SK-N-SH treated with all-trans-retinoic acid at 6 μM for 48 hours (cell line): ENCODE data around the gene POLR2H.

ENCODE experiments used
- ATAC-seq: fragments of 200-7000 bp; cut with Tn5 transposase; 3 replicates; pipeline ENCODE4 v1.9.1; 2020; ENCODE audit warnings: mild to moderate bottlenecking, moderate library complexity
- ARNTL ChIP-seq: fragments of 450-650 bp; formaldehyde crosslinking; IDR thresholded peaks from 2 replicates; pipeline ENCODE4 v1.5.0; 2020; ENCODE audit warnings: low read depth, mild to moderate bottlenecking, moderate library complexity, borderline replicate concordance
- BACH2 ChIP-seq: fragments of 250-450 bp; sonication (Bioruptor Pico); IDR thresholded peaks from 2 replicates; pipeline ENCODE4 v1.9.0; 2021; ENCODE audit warnings: mild to moderate bottlenecking, borderline replicate concordance
- ESRRG ChIP-seq: fragments of 250-450 bp; sonication (Bioruptor Pico); IDR thresholded peaks from 2 replicates; pipeline ENCODE4 v1.6.1; 2021; ENCODE audit warnings: mild to moderate bottlenecking
- GLIS3 ChIP-seq: fragments of 250-450 bp; sonication (Bioruptor Pico); IDR thresholded peaks from 2 replicates; pipeline ENCODE4 v1.5.0; 2020; ENCODE audit warnings: mild to moderate bottlenecking, moderate library complexity
- ISL1 ChIP-seq: fragments of 250-450 bp; sonication (Bioruptor Pico); IDR thresholded peaks from 2 replicates; pipeline ENCODE4 v2.1.2; 2022; ENCODE audit warnings: mild to moderate bottlenecking, moderate library complexity
- OSR1 ChIP-seq: fragments of 250-450 bp; sonication (Bioruptor Pico); IDR thresholded peaks from 2 replicates; pipeline ENCODE4 v1.8.0; 2022; ENCODE audit warnings: moderate library complexity, mild to moderate bottlenecking, inconsistent platforms
- RARB ChIP-seq: fragments of 250-450 bp; sonication (Bioruptor Pico); IDR thresholded peaks from 2 replicates; pipeline ENCODE4 v1.8.0; 2021; ENCODE audit warnings: mild to moderate bottlenecking, moderate library complexity
- SNAI2 ChIP-seq: fragments of 250-450 bp; sonication (Bioruptor Pico); IDR thresholded peaks from 2 replicates; pipeline ENCODE4 v1.5.0; 2020; ENCODE audit warnings: mild to moderate bottlenecking, moderate library complexity
- ZC3H10 ChIP-seq: fragments of 250-450 bp; sonication (Bioruptor Pico); IDR thresholded peaks from 2 replicates; pipeline ENCODE4 v1.5.1; 2021; ENCODE audit warnings: mild to moderate bottlenecking, moderate library complexity
- ZFP3 ChIP-seq: fragments of 250-450 bp; sonication (Bioruptor Pico); IDR thresholded peaks from 2 replicates; pipeline ENCODE4 v1.5.0; 2020; ENCODE audit warnings: mild to moderate bottlenecking, moderate library complexity
- ZFP30 ChIP-seq: fragments of 450-650 bp; formaldehyde crosslinking; IDR thresholded peaks from 2 replicates; pipeline ENCODE4 v1.5.0; 2022; ENCODE audit warnings: mild to moderate bottlenecking, moderate library complexity
- ZNF70 ChIP-seq: fragments of 450-650 bp; formaldehyde crosslinking; IDR thresholded peaks from 2 replicates; pipeline ENCODE4 v1.5.0; 2020; ENCODE audit warnings: mild to moderate bottlenecking, moderate library complexity
- TF ChIP-seq, protein P1 (sequence below): fragments of 250-450 bp; sonication (Bioruptor Pico); IDR thresholded peaks from 2 replicates; pipeline ENCODE4 v1.5.0; 2020; ENCODE audit warnings: mild to moderate bottlenecking, moderate library complexity
- TF ChIP-seq, protein P2 (sequence below): fragments of 250-450 bp; sonication (Bioruptor Pico); IDR thresholded peaks from 2 replicates; pipeline ENCODE4 v1.5.1; 2021; ENCODE audit warnings: mild to moderate bottlenecking, moderate library complexity
- TF ChIP-seq, protein P3 (sequence below): fragments of 250-450 bp; sonication (Bioruptor Pico); IDR thresholded peaks from 2 replicates; pipeline ENCODE4 v1.8.0; 2020; ENCODE audit warnings: mild to moderate bottlenecking, moderate library complexity, borderline replicate concordance
- TF ChIP-seq, protein P4 (sequence below): fragments of 250-450 bp; sonication (Bioruptor Pico); IDR thresholded peaks from 2 replicates; pipeline ENCODE4 v1.8.0; 2021; ENCODE audit warnings: low read depth, mild to moderate bottlenecking, moderate library complexity, borderline replicate concordance
- TF ChIP-seq, protein P5 (sequence below): fragments of 250-450 bp; sonication (Bioruptor Pico); IDR thresholded peaks from 2 replicates; pipeline ENCODE4 v1.5.1; 2020; ENCODE audit warnings: low read depth, mild to moderate bottlenecking, moderate library complexity

The POLR2H gene

DNA sequence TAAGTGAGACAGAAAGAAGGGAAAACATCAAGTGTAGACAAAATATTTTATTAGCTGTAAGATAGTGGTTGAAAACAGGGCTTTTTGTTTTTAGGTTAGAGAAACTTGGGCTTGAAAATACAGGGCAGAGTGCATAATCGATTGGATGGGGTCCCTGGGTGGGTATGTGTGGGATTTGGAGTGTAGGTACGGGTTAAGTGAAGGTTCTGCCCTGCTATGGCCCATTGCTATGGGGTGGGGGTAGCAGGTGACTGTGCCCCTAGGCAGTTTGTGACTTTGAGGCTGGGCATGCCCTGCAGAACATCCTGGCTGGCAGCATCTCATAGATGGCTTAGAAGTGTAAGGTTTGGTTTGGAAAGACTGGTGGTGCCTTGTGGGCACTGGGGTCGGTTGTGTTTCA lies 27.8 kb upstream of the POLR2H start:
- TF ChIP-seq RARB (CRISPR knock-in tag) (no peak), ZNF70 (CRISPR knock-in tag) (no peak), ARNTL (CRISPR knock-in tag) (no peak), BACH2 (CRISPR knock-in tag) (no peak), SNAI2 (CRISPR knock-in tag) (no peak), ZC3H10 (CRISPR knock-in tag) (no peak)
- TF ChIP-seq, protein P1, sequence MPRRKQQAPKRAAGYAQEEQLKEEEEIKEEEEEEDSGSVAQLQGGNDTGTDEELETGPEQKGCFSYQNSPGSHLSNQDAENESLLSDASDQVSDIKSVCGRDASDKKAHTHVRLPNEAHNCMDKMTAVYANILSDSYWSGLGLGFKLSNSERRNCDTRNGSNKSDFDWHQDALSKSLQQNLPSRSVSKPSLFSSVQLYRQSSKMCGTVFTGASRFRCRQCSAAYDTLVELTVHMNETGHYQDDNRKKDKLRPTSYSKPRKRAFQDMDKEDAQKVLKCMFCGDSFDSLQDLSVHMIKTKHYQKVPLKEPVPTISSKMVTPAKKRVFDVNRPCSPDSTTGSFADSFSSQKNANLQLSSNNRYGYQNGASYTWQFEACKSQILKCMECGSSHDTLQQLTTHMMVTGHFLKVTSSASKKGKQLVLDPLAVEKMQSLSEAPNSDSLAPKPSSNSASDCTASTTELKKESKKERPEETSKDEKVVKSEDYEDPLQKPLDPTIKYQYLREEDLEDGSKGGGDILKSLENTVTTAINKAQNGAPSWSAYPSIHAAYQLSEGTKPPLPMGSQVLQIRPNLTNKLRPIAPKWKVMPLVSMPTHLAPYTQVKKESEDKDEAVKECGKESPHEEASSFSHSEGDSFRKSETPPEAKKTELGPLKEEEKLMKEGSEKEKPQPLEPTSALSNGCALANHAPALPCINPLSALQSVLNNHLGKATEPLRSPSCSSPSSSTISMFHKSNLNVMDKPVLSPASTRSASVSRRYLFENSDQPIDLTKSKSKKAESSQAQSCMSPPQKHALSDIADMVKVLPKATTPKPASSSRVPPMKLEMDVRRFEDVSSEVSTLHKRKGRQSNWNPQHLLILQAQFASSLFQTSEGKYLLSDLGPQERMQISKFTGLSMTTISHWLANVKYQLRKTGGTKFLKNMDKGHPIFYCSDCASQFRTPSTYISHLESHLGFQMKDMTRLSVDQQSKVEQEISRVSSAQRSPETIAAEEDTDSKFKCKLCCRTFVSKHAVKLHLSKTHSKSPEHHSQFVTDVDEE (CRISPR knock-in tag), result no peak
- ATAC-seq, result no peak

DNA sequence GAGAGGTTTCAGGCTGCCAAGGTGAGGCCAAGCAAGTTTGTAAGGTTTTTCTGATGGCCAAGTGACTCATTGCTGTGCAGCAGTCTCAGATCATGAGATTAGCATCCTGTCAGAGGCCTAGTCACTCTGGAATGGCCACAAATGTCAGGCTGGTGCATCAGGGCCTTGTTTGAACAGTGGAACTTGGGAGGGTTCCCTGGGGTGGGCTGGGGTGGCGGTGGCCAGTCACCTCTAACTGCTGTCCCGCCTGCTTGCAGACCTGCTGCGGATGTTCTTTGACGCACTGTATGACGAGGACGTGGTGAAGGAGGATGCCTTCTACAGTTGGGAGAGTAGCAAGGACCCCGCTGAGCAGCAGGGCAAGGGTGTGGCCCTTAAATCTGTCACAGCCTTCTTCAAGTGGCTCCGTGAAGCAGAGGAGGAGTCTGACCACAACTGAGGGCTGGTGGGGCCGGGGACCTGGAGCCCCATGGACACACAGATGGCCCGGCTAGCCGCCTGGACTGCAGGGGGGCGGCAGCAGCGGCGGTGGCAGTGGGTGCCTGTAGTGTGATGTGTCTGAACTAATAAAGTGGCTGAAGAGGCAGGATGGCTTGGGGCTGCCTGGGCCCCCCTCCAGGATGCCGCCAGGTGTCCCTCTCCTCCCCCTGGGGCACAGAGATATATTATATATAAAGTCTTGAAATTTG lies 26.9 kb upstream of the POLR2H start:
- ATAC-seq, result no peak
- no peak for TF ChIP-seq ZNF70 (CRISPR knock-in tag)
- no peak for TF ChIP-seq GLIS3 (CRISPR knock-in tag)
- TF ChIP-seq, protein P2, sequence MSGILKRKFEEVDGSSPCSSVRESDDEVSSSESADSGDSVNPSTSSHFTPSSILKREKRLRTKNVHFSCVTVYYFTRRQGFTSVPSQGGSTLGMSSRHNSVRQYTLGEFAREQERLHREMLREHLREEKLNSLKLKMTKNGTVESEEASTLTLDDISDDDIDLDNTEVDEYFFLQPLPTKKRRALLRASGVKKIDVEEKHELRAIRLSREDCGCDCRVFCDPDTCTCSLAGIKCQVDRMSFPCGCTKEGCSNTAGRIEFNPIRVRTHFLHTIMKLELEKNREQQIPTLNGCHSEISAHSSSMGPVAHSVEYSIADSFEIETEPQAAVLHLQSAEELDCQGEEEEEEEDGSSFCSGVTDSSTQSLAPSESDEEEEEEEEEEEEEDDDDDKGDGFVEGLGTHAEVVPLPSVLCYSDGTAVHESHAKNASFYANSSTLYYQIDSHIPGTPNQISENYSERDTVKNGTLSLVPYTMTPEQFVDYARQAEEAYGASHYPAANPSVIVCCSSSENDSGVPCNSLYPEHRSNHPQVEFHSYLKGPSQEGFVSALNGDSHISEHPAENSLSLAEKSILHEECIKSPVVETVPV (CRISPR knock-in tag), result no peak
- TF ChIP-seq ZFP3 (CRISPR knock-in tag), result no peak
- TF ChIP-seq, protein P3, sequence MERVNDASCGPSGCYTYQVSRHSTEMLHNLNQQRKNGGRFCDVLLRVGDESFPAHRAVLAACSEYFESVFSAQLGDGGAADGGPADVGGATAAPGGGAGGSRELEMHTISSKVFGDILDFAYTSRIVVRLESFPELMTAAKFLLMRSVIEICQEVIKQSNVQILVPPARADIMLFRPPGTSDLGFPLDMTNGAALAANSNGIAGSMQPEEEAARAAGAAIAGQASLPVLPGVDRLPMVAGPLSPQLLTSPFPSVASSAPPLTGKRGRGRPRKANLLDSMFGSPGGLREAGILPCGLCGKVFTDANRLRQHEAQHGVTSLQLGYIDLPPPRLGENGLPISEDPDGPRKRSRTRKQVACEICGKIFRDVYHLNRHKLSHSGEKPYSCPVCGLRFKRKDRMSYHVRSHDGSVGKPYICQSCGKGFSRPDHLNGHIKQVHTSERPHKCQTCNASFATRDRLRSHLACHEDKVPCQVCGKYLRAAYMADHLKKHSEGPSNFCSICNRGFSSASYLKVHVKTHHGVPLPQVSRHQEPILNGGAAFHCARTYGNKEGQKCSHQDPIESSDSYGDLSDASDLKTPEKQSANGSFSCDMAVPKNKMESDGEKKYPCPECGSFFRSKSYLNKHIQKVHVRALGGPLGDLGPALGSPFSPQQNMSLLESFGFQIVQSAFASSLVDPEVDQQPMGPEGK, result no peak
- TF ChIP-seq ESRRG (CRISPR knock-in tag), result no peak
- no peak for TF ChIP-seq RARB (CRISPR knock-in tag)
- no peak for TF ChIP-seq ZC3H10 (CRISPR knock-in tag)
- TF ChIP-seq OSR1 (CRISPR knock-in tag), result no peak
- no peak for TF ChIP-seq BACH2 (CRISPR knock-in tag)
- TF ChIP-seq, protein P4, sequence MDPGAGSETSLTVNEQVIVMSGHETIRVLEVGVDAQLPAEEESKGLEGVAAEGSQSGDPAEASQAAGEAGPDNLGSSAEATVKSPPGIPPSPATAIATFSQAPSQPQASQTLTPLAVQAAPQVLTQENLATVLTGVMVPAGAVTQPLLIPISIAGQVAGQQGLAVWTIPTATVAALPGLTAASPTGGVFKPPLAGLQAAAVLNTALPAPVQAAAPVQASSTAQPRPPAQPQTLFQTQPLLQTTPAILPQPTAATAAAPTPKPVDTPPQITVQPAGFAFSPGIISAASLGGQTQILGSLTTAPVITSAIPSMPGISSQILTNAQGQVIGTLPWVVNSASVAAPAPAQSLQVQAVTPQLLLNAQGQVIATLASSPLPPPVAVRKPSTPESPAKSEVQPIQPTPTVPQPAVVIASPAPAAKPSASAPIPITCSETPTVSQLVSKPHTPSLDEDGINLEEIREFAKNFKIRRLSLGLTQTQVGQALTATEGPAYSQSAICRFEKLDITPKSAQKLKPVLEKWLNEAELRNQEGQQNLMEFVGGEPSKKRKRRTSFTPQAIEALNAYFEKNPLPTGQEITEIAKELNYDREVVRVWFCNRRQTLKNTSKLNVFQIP (CRISPR knock-in tag), result no peak
- no peak for TF ChIP-seq ZFP30 (CRISPR knock-in tag)

DNA sequence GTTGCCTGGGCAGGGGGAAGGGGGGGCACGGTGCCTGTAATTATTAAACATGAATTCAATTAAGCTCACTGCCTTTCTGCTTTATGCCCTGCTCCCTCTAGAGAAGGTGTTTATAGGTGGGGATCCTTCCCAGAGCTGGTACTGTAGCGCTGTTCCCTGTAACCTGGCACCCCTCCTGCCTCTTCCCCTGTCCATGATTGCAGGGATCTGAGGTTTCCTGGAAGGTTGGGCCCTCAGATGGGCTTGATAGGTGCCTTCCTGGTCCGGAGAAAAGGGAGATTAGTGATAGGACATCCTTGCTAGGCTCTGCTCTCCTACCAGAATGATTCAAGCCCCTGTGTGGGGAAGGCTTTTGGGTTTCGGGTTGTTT lies 26.2 kb upstream of the POLR2H start:
- ATAC-seq, result peak; percentile 1
- TF ChIP-seq ZC3H10 (CRISPR knock-in tag) (no peak), ZNF70 (CRISPR knock-in tag) (0 out of 2 replicates have a peak, but pooled peaks have one; percentile 24), ISL1 (no peak)
- TF ChIP-seq, protein P1 (CRISPR knock-in tag), result no peak
- TF ChIP-seq, protein P5, sequence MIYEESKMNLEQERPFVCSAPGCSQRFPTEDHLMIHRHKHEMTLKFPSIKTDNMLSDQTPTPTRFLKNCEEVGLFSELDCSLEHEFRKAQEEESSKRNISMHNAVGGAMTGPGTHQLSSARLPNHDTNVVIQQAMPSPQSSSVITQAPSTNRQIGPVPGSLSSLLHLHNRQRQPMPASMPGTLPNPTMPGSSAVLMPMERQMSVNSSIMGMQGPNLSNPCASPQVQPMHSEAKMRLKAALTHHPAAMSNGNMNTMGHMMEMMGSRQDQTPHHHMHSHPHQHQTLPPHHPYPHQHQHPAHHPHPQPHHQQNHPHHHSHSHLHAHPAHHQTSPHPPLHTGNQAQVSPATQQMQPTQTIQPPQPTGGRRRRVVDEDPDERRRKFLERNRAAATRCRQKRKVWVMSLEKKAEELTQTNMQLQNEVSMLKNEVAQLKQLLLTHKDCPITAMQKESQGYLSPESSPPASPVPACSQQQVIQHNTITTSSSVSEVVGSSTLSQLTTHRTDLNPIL (CRISPR knock-in tag), result no peak
